HPDE6-E6E7 (cell line): Measurements from ENCODE around the gene COL8A2.

ENCODE experiments used
- DNase-seq: peaks from one replicate; pipeline ENCODE4 v3.0.0; 2011; ENCODE audit warnings: missing footprints; ENCODE audit errors: extremely low spot score

Gene COL8A2

GRCh38 chr1:36114371-36114770 is 10.7 kb downstream of the COL8A2 start:
- no peak for DNase-seq

- DNase-seq: no peak
Observed at GRCh38 chr1:36112823-36113222, 12.2 kb downstream of the COL8A2 start.

GRCh38 chr1:36111151-36111550 is 13.9 kb downstream of the COL8A2 start:
- no peak for DNase-seq

GRCh38 chr1:36109041-36109679 is 15.9 kb downstream of the COL8A2 start:
- DNase-seq: peak; percentile 75

GRCh38 chr1:36108314-36108713 is 16.7 kb downstream of the COL8A2 start:
- no peak for DNase-seq

GRCh38 chr1:36107394-36107793 is 17.6 kb downstream of the COL8A2 start:
- DNase-seq: no peak

- DNase-seq: no peak
Observed at GRCh38 chr1:36106269-36106668, 18.8 kb downstream of the COL8A2 start.

GRCh38 chr1:36101546-36101945 is 23.5 kb downstream of the COL8A2 start:
- no peak for DNase-seq

- no peak for DNase-seq
Observed at GRCh38 chr1:36100376-36100775, 24.6 kb downstream of the COL8A2 start.

GRCh38 chr1:36099681-36100341 is 25.2 kb downstream of the COL8A2 start:
- DNase-seq: peak; percentile 81

- no peak for DNase-seq
Observed at GRCh38 chr1:36098650-36099365, 26.2 kb downstream of the COL8A2 start.

GRCh38 chr1:36097693-36098585 is 27.1 kb downstream of the COL8A2 start:
- no peak for DNase-seq

- no peak for DNase-seq
Observed at GRCh38 chr1:36096500-36097432, 28.3 kb downstream of the COL8A2 start.

- DNase-seq: no peak
Observed at GRCh38 chr1:36095760-36096405, 29.1 kb downstream of the COL8A2 start.

GRCh38 chr1:36094621-36095061 is 30.4 kb downstream of the COL8A2 start:
- DNase-seq: no peak

- DNase-seq: no peak
Observed at GRCh38 chr1:36093929-36094328, 31.1 kb downstream of the COL8A2 start.

GRCh38 chr1:36093226-36093625 is 31.8 kb downstream of the COL8A2 start:
- no peak for DNase-seq

GRCh38 chr1:36092798-36093185 is 32.2 kb downstream of the COL8A2 start:
- DNase-seq: no peak

GRCh38 chr1:36092166-36092797 is 32.7 kb downstream of the COL8A2 start:
- no peak for DNase-seq

- DNase-seq: no peak
Observed at GRCh38 chr1:36091698-36092097, 33.3 kb downstream of the COL8A2 start.
